Hypothalamus (tissue), 51 donors: ENCODE measurements around the gene C1orf94.
"Not testable (repeated sequence)": the region's sequence is repeated elsewhere in the genome, so short reads cannot be mapped to it uniquely, and the experiment has no call there.

Experiments used
- DNase-seq, 51 donors: peaks; one replicate each; lab custom pipeline; 2025; lab: John Stamatoyannopoulos, UW

The C1orf94 gene

GRCh38 chr1:34163792-34164731 is 12.6 kb upstream of the C1orf94 start:
- peak in 17 of 51 donors; percentile 12 to 59 (median 33) for DNase-seq

GRCh38 chr1:34164771-34165391 is 11.8 kb upstream of the C1orf94 start, which contains the start of gene CSMD2:
Gene CSMD2, minus strand, starts transcription at chr1:34165230. Its CDS starts 133 bp downstream, at chr1:34165097.
- peak; percentile 14 to 88 (median 66) for DNase-seq

- DNase-seq, result peak in 9 of 51 donors; percentile 25 to 60 (median 31)
Measured at GRCh38 chr1:34165422-34165921, 11.2 kb upstream of the C1orf94 start.

- peak in 38 of 51 donors; percentile 15 to 81 (median 50) for DNase-seq
Measured at GRCh38 chr1:34166191-34166624, 10.5 kb upstream of the C1orf94 start.

GRCh38 chr1:34166625-34167361 is 9.9 kb upstream of the C1orf94 start:
- DNase-seq, result peak; percentile 16 to 93 (median 78)

- peak in 5 of 51 donors; percentile 28 to 60 (median 36) for DNase-seq
Measured at GRCh38 chr1:34167389-34167788, 9.3 kb upstream of the C1orf94 start.

- no peak for DNase-seq
Measured at GRCh38 chr1:34175744-34176143, 963 bp upstream of the C1orf94 start.

GRCh38 chr1:34178072-34178471 is 1.4 kb downstream of the C1orf94 start:
- no peak for DNase-seq

- not testable (repeated sequence) for DNase-seq
Measured at GRCh38 chr1:34183381-34183780, 6.7 kb downstream of the C1orf94 start.

- DNase-seq, result no peak
Measured at GRCh38 chr1:34186741-34187494, 10.2 kb downstream of the C1orf94 start.

GRCh38 chr1:34188418-34188817 is 11.7 kb downstream of the C1orf94 start:
- DNase-seq, result no peak

- no peak for DNase-seq
Measured at GRCh38 chr1:34188985-34189384, 12.3 kb downstream of the C1orf94 start.

- DNase-seq, result no peak
Measured at GRCh38 chr1:34190692-34191091, 14.0 kb downstream of the C1orf94 start.

GRCh38 chr1:34192621-34193020 is 15.9 kb downstream of the C1orf94 start:
- no peak for DNase-seq

- DNase-seq, result no peak
Measured at GRCh38 chr1:34199927-34200326, 23.2 kb downstream of the C1orf94 start.

- DNase-seq, result no peak
Measured at GRCh38 chr1:34212673-34213072, 36.0 kb downstream of the C1orf94 start.

GRCh38 chr1:34213956-34214355 is 37.2 kb downstream of the C1orf94 start:
- no peak for DNase-seq

GRCh38 chr1:34231441-34231840 is 54.7 kb downstream of the C1orf94 start:
- no peak for DNase-seq

- DNase-seq, result no peak
Measured at GRCh38 chr1:34235594-34235993, 58.9 kb downstream of the C1orf94 start.

- no peak for DNase-seq
Measured at GRCh38 chr1:34236089-34236488, 59.4 kb downstream of the C1orf94 start.
